ENCODE results near the gene RALGDS.

DNA sequence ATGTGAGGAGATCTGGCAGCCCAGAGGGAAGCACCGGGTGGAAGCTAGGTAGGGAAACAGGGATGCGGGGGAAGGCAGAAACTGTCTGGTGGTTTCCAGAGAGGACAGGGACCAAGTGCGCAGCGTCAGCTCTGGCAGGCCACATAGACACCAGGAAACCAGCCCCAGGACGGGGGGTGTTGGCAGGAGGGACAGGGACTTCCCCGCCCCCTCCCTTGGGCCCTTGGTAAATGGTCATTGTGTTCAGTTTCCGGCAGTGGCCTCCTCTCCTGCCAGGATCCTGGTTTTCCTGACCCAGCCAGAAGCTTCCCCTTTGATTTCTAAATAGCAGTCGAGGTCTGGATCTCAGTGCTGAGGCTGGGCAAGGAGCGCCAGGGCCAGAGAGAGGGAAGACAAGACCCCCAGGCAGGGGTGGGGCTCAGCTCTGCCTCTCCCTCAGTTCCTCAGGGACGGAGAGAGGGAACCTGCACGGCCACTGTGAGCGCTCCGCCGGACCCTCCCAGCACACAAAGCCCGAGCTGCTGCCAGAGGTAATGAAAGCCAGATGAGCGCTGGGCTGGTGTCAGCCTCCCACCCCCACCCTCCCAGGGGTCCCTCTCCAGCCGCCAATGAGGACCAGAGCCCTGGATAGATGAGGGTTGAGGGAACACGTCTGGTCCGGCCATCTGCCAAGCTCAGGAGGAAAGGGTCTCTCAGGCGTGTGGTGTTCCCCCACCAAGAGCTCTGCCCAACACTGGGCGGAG is 1.8 kb downstream of the RALGDS start:
- TF ChIP-seq, protein P1, sequence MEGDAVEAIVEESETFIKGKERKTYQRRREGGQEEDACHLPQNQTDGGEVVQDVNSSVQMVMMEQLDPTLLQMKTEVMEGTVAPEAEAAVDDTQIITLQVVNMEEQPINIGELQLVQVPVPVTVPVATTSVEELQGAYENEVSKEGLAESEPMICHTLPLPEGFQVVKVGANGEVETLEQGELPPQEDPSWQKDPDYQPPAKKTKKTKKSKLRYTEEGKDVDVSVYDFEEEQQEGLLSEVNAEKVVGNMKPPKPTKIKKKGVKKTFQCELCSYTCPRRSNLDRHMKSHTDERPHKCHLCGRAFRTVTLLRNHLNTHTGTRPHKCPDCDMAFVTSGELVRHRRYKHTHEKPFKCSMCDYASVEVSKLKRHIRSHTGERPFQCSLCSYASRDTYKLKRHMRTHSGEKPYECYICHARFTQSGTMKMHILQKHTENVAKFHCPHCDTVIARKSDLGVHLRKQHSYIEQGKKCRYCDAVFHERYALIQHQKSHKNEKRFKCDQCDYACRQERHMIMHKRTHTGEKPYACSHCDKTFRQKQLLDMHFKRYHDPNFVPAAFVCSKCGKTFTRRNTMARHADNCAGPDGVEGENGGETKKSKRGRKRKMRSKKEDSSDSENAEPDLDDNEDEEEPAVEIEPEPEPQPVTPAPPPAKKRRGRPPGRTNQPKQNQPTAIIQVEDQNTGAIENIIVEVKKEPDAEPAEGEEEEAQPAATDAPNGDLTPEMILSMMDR (IDR thresholded peaks at IDR 0.05 in 2 of 3, conservative IDR thresholded peaks at IDR 0.05 in 1 of 3; ENCODE audit: borderline replicate concordance in 1 of 3, insufficient read depth in 1 of 3, low read depth in 2 of 3, low read length in 2 of 3): no peak
- TF ChIP-seq EZH2 (IDR thresholded peaks at IDR 0.05) (no peak), POLR2A (IDR thresholded peaks at IDR 0.05; ENCODE audit: borderline replicate concordance, extremely low read depth, insufficient read depth, insufficient read length) (no peak), ZFX (IDR thresholded peaks at IDR 0.05) (no peak), POLR2AphosphoS5 (IDR thresholded peaks at IDR 0.05; ENCODE audit: low read depth, low read length) (no peak)
- TF ChIP-seq, protein P2, sequence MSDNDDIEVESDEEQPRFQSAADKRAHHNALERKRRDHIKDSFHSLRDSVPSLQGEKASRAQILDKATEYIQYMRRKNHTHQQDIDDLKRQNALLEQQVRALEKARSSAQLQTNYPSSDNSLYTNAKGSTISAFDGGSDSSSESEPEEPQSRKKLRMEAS (IDR thresholded peaks at IDR 0.05): no peak
- TF ChIP-seq, protein P3, sequence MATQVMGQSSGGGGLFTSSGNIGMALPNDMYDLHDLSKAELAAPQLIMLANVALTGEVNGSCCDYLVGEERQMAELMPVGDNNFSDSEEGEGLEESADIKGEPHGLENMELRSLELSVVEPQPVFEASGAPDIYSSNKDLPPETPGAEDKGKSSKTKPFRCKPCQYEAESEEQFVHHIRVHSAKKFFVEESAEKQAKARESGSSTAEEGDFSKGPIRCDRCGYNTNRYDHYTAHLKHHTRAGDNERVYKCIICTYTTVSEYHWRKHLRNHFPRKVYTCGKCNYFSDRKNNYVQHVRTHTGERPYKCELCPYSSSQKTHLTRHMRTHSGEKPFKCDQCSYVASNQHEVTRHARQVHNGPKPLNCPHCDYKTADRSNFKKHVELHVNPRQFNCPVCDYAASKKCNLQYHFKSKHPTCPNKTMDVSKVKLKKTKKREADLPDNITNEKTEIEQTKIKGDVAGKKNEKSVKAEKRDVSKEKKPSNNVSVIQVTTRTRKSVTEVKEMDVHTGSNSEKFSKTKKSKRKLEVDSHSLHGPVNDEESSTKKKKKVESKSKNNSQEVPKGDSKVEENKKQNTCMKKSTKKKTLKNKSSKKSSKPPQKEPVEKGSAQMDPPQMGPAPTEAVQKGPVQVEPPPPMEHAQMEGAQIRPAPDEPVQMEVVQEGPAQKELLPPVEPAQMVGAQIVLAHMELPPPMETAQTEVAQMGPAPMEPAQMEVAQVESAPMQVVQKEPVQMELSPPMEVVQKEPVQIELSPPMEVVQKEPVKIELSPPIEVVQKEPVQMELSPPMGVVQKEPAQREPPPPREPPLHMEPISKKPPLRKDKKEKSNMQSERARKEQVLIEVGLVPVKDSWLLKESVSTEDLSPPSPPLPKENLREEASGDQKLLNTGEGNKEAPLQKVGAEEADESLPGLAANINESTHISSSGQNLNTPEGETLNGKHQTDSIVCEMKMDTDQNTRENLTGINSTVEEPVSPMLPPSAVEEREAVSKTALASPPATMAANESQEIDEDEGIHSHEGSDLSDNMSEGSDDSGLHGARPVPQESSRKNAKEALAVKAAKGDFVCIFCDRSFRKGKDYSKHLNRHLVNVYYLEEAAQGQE (IDR thresholded peaks at IDR 0.05; ENCODE audit: low read depth): no peak
